HL-60 (cell line): ENCODE measurements around the gene ACTRT2.

Experiments
- DNase-seq, 2 experiments: peaks; one replicate each; pipeline ENCODE4 v3.0.0-alpha.2; 2010 to 2020; ENCODE audit warnings: low read depth in 1 of 2, low spot score in 1 of 2
- H3K27ac ChIP-seq: fragments of 250-450 bp; sonication (Bioruptor Pico); replicated peaks from 2 replicates; pipeline ENCODE4 v1.5.1; 2020; ENCODE audit warnings: mild to moderate bottlenecking, moderate library complexity
- H3K27me3 ChIP-seq: fragments of 250-450 bp; sonication (Bioruptor Pico); 2 replicates; pipeline ENCODE4 v1.5.1; 2021; ENCODE audit warnings: mild to moderate bottlenecking, moderate library complexity; ENCODE audit not compliant: insufficient read depth, poor library complexity, severe bottlenecking
- H3K4me3 ChIP-seq: replicated peaks from 2 replicates; pipeline ENCODE4 v1.5.1; 2011; ENCODE audit warnings: mild to moderate bottlenecking, control low read depth, low read length; ENCODE audit not compliant: insufficient read depth
- CTCF ChIP-seq: IDR thresholded peaks from one replicate; pipeline ENCODE4 v1.5.1; 2011; ENCODE audit warnings: low read length, control low read depth, inconsistent platforms; ENCODE audit not compliant: insufficient read depth
- GABPA ChIP-seq: IDR thresholded peaks from 2 replicates; pipeline ENCODE4 v1.6.1; 2012; ENCODE audit warnings: low read depth
- POLR2AphosphoS5 ChIP-seq: IDR thresholded peaks from 2 replicates; pipeline ENCODE4 v1.6.1; 2012; ENCODE audit warnings: low read depth
- REST ChIP-seq: IDR thresholded peaks from 2 replicates; pipeline ENCODE4 v1.6.1; 2012; ENCODE audit warnings: low read depth; ENCODE audit not compliant: insufficient replicate concordance
- SPI1 ChIP-seq: IDR thresholded peaks from 2 replicates; pipeline ENCODE4 v1.6.1; 2012; ENCODE audit warnings: low read depth, mild to moderate bottlenecking, borderline replicate concordance

The ACTRT2 gene

GRCh38 chr1:3000214-3000613 is 21.1 kb upstream of the ACTRT2 start:
- no peak for DNase-seq
- H3K4me3 ChIP-seq: no peak overlapping the region
- peaks cover 2% of the 10 kb centered on the region for H3K27me3 ChIP-seq
- no peak overlapping the region for H3K27ac ChIP-seq
- TF ChIP-seq SPI1: no peak
- no peak for TF ChIP-seq CTCF
- TF ChIP-seq GABPA: no peak
- TF ChIP-seq REST: no peak
- no peak for TF ChIP-seq POLR2AphosphoS5

GRCh38 chr1:3000671-3001470 is 20.4 kb upstream of the ACTRT2 start:
- peaks cover 2% of the 10 kb centered on the region for H3K27me3 ChIP-seq
- TF ChIP-seq SPI1 (no peak), CTCF (no peak), GABPA (no peak), POLR2AphosphoS5 (no peak), REST (no peak)

GRCh38 chr1:3001471-3002348 is 19.6 kb upstream of the ACTRT2 start:
- Histone ChIP-seq H3K27me3 (peaks cover 2% of the 10 kb centered on the region), H3K27ac (no peak overlapping the region), H3K4me3 (no peak overlapping the region)
- TF ChIP-seq GABPA (no peak), SPI1 (no peak), CTCF (no peak), POLR2AphosphoS5 (no peak), REST (no peak)
- DNase-seq: no peak

More at GRCh38 chr1:3000671-3001470, 20.4 kb upstream of the ACTRT2 start:
- H3K4me3 ChIP-seq: no peak overlapping the region
- no peak overlapping the region for H3K27ac ChIP-seq
- DNase-seq: no peak
